A673 (cell line): ENCODE results near the gene FBLN5.

ENCODE experiments used
- EZH2 ChIP-seq: fragments of 200-600 bp; sonication (generic); IDR thresholded peaks from 2 replicates; pipeline ENCODE4 v1.6.1; 2017; ENCODE audit warnings: borderline replicate concordance, low read depth, mild to moderate bottlenecking, mixed read lengths, antibody characterized with exemption, low read length; ENCODE audit not compliant: poor library complexity, severe bottlenecking
- TF ChIP-seq, protein P1 (sequence below): fragments of 300-800, 200-600 bp; sonication (generic); conservative IDR thresholded peaks from 2 replicates; pipeline ENCODE4 v1.5.1; 2017; ENCODE audit warnings: low read depth, mild to moderate bottlenecking, antibody characterized with exemption, low read length, moderate library complexity, mixed read lengths

DNA sequence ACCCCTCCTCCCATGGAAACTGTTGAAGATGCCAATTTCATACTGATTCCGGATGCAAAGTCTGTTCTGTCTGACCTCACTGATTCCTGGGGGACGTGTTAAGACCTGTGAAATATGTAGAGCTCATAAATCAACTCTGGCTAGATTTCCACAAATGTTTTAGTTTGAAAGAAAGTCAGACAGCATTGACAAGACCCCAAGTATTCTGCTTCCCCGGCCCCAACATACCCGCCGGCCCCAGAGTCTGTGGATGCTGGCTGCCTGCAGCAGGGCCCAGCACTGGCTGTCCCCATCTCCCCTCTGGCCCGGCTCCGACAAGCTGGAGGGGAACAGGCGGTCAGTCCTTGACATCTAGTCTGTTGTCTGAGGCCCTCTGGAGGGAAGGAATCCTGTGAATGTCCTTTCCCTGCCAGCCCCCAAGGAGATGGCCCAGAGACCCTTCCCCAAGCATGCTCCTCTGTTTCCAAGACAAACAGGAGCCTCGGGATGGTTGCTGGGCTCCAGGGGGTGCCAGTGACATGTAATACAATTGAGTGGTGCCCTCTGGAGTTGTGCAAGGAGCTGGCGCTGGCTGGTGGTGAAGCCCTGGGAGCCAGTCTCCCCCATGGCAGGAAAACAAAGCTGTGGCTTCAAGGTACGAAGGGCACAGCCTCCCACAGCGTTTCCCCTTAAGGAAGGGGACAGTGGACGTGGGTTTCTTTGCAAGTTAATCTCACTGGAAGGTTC lies 22.3 kb downstream of the FBLN5 start:
- TF ChIP-seq, protein P1, sequence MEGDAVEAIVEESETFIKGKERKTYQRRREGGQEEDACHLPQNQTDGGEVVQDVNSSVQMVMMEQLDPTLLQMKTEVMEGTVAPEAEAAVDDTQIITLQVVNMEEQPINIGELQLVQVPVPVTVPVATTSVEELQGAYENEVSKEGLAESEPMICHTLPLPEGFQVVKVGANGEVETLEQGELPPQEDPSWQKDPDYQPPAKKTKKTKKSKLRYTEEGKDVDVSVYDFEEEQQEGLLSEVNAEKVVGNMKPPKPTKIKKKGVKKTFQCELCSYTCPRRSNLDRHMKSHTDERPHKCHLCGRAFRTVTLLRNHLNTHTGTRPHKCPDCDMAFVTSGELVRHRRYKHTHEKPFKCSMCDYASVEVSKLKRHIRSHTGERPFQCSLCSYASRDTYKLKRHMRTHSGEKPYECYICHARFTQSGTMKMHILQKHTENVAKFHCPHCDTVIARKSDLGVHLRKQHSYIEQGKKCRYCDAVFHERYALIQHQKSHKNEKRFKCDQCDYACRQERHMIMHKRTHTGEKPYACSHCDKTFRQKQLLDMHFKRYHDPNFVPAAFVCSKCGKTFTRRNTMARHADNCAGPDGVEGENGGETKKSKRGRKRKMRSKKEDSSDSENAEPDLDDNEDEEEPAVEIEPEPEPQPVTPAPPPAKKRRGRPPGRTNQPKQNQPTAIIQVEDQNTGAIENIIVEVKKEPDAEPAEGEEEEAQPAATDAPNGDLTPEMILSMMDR = 0 out of 2 replicates have a peak, but pooled peaks have one; percentile 23
- TF ChIP-seq EZH2 = no peak
